GM21381 (cell line): Measurements from ENCODE around the gene DLG2.

Source experiments
- ATAC-seq: cut with Tn5 transposase; IDR thresholded peaks from one replicate; pipeline ENCODE4 v1.9.1; 2021; ENCODE audit warnings: mild to moderate bottlenecking, moderate library complexity; ENCODE audit not compliant: unreplicated experiment

Gene DLG2

GRCh38 chr11:84719935-84720577, 907.1 kb downstream of the DLG2 start:
- no peak for ATAC-seq

DNA sequence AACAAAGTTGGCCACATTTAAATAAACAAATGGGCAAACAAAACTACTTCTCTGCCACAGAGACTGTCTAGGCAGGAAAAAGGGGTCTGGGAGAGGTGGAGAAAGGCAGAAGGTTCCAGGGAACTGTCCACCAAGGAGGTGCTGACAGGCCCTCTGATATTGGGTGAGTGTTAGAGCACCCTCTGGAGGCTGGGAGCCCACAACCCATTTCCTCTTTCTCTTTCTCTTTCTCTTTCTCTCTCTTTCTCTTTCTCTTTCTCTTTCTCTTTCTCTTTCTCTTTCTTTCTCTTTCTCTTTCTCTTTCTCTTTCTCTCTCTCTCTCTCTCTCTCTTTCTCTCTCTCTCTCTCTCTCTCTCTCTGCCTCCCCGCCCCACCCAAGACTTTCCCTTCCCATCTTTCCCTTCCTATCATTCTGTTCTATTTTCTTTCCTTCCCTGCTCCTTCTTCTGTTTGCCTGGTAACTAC, 912.8 kb downstream of the DLG2 start:
- ATAC-seq: peak; percentile 92

- ATAC-seq: no peak
Measured at GRCh38 chr11:84691830-84692229, 935.3 kb downstream of the DLG2 start.

DNA sequence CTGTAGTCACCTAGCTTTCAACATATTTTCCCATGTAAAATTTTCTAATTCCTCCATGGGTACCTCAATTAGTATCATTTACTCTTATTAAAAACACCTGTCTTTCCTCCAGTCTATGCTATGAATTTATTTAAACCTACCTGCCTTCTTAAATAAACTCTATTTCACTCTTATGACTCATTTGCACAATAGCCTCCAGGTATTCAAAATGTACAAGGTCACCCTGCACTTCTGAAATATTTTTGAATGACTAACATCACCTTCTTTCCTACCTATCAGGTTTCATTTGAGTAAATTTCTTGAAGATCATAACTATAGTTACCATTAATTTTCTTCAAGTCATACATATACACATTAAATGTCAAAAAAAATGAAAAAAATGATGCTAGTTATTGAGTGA, 939.7 kb downstream of the DLG2 start:
- no peak for ATAC-seq

- no peak for ATAC-seq
Measured at GRCh38 chr11:84686716-84687115, 940.4 kb downstream of the DLG2 start.

DNA sequence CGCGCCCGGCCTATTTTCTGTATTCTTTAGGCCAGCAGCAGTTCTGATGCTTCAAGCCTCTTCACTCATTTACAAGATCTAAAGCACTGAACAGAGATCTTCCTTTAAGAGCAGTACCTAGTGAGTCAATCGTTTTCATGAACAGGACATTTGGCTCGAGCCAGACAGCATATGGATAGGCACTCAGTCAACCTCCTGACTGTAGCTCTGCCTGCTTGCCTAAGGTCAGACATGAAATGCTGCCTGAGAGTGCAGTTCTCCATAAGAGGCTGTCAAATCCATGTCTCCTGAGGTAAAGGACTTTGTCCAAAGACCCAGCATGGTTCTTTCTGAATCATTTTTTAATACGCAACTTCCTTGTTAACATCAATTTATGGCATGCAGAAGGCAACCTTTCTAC, 941.2 kb downstream of the DLG2 start:
- no peak for ATAC-seq

DNA sequence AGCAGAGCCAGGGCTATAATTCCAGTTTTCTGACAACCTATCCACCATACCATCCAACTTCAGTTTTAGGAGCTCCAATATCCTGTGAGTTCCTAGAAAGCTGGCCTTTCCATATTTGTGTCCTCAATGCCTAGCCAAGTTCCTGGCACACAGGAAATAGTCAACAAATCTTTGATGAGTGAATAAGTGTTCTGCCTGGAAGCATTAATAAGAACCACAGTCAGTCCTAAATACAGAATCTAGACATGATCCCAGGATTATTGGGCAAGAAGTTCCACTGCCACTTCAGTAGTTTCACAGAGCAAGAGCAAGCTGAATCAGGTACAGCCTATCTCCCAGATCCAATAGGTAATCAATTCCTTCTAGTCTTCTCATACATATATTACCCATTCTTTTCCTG, 942.0 kb downstream of the DLG2 start:
- ATAC-seq: no peak

DNA sequence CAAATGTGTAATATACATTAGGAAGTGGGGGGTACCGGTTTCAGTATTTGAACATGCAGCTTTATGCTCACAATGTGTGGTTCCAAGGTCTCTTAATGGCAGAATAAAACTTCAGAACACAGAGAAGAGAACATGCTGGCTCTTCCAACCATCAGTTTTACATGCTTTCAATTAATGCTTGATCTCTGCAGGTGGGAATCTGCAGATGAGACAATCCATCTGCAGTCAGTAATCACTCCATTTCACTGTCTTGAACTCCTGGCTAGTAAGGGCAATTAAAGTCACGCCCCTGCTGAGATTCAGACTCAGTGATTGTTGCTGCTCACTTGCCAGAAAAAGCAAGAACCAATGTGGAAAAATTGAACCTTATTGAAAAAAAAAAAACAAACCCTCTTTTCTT, 945.7 kb downstream of the DLG2 start:
- no peak for ATAC-seq

GRCh38 chr11:84675396-84676025, 951.6 kb downstream of the DLG2 start:
- no peak for ATAC-seq

DNA sequence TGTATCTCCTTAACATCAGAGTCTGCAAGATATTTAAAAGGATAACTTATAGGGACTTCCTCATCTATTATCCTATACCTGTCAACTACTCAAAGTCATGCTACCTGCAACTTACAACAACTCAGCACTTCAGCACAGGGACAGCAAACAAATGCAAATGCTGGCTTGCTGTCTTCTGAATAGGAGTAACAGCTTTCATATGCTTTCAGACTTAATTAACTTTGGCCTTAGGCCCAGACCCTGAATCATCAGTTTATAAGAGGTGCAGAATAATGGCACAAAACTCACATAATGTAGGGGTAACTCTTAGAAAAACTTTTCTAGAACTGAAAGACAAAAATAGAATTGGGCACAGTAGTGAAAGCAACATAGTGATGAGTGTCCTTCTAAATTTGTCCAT, 953.4 kb downstream of the DLG2 start:
- no peak for ATAC-seq

GRCh38 chr11:84671325-84671999, 955.7 kb downstream of the DLG2 start:
- no peak for ATAC-seq

GRCh38 chr11:84663731-84664130, 963.4 kb downstream of the DLG2 start:
- ATAC-seq: no peak

GRCh38 chr11:84660257-84660977, 966.7 kb downstream of the DLG2 start:
- no peak for ATAC-seq

- no peak for ATAC-seq
Measured at GRCh38 chr11:84655712-84656111, 971.4 kb downstream of the DLG2 start.

DNA sequence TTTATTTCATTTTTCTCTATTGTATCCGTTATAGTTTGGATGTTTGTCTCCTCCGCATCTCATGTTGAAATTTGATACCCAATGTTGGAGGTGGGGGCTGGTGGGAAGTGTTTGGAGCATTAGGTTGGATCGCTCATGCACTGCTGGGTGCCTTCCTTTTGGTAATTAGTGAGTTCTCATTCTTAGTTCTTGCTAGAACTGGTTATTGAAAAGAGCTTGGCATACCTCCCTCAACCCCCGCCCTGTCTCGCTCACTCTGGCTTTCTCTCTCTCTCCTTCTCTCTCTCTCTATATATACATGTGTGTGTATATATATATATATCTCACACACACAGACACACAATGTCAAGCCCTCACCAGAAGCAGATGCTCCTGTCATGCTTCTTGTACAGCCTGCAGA, 978.7 kb downstream of the DLG2 start:
- ATAC-seq: no peak

- no peak for ATAC-seq
Measured at GRCh38 chr11:84645988-84646694, 981.0 kb downstream of the DLG2 start.

DNA sequence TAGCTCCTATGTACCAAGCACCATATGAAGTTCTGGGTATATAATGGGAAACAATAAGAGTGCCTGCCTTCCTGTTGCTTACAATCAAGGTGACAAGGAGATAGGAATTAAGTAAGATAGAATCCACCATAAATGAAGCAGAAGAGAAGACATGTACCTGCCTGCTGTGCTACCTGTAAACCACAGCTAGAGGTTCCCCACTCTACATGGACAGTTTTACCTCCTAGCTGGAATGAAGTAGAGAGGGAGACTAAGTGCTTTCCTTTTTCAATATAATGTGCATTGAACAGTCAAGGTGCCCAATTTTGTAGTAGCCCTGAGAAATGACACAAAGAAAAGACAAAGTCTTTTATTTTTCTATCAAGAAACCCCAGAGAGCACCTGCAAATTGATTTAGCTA, 984.6 kb downstream of the DLG2 start:
- no peak for ATAC-seq

GRCh38 chr11:84634309-84634708, 992.8 kb downstream of the DLG2 start:
- ATAC-seq: no peak

DNA sequence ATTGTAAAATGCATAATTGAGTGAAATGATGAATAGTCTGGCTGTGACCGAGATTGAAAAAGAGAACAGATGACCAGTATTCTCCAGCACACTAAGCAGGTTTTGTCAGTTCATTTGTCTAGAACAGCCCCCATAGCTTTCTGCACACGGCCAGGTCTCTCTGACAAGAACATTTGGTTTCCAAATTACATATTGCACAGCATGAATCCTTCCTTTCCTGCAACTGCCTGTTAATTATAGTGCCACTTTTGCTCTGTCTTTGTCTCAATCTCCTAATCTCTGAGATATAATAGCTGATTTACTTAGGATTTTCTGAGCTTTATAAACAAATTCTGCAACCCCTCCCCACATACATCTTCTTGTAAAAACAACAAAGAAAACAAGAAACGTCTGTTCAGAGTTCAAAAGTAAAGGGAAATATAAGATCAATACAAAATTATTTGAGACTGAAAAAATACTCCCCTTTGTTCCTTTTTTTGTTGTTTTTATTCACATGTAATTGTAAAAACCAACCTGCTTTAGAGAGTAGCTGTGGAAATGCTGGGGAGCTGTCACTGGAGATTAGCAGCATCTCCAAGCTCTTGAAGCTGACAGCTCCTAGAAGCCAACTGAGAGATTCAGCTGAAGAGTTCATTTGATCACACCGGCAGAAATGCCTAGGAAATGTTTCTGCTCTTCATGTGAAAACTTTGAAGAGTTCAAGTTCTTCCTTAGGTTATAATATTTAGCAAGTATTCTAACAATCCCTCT, 998.1 kb downstream of the DLG2 start:
- ATAC-seq: no peak

DNA sequence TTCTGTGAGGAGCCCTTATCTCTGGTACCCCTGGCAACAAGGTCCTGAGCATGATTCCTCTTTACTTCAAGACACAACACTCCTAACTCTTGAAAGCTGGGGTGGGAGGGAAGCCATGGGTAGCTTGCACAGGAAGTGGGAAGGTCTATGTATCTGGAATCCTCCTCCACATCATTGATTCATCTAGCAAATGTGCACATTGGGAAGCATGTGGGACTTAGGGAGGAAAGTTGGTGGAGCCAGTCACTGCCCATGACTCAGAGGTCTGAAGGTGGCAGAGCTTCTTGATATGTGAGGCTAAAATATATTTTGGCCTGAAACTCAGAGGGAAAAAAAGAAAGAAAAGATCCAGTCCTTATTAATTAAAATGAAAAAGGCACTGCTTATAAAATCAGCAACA, 1000.9 kb downstream of the DLG2 start:
- no peak for ATAC-seq
